H1 (cell line): Measurements from ENCODE around the gene FBXO39. TPM values are rescaled to one million over a fixed set of nuclear protein-coding genes. Genes with fewer than 3 reads are reported as not detected.

Experiments used
- ASH2L ChIP-seq: fragments of 200-600, 300-600 bp; sonication (generic); IDR thresholded peaks from one replicate; pipeline ENCODE4 v1.7.1; 2017; ENCODE audit warnings: low read length
- ATF3 ChIP-seq: IDR thresholded peaks from 2 replicates; pipeline ENCODE4 v1.6.1; 2011; ENCODE audit warnings: low read depth, mild to moderate bottlenecking, low read length; ENCODE audit not compliant: insufficient read depth
- CBX8 ChIP-seq: fragments of 300-800, 300-1000 bp; sonication (generic); IDR thresholded peaks from 2 replicates; pipeline ENCODE4 v1.7.1; 2016; ENCODE audit warnings: low read depth, low read length, borderline replicate concordance
- CEBPB ChIP-seq: IDR thresholded peaks from 2 replicates; pipeline ENCODE4 v1.6.1; 2012; ENCODE audit warnings: low read depth, low read length
- CHD1 ChIP-seq: IDR thresholded peaks from 2 replicates; pipeline ENCODE4 v1.6.1; 2012; ENCODE audit warnings: low read depth, low read length, improper control_type of control experiment
- CREB1 ChIP-seq: IDR thresholded peaks from 2 replicates; pipeline ENCODE4 v1.6.1; 2012; ENCODE audit warnings: inconsistent platforms
- CTBP2 ChIP-seq: IDR thresholded peaks from 2 replicates; pipeline ENCODE4 v1.7.0; 2011; ENCODE audit warnings: borderline replicate concordance, mild to moderate bottlenecking, moderate library complexity, mixed read lengths, low read length; ENCODE audit not compliant: insufficient read depth, insufficient read length
- E2F6 ChIP-seq: IDR thresholded peaks from 2 replicates; pipeline ENCODE4 v1.6.1; 2012; ENCODE audit warnings: inconsistent platforms
- GTF2F1 ChIP-seq: IDR thresholded peaks from 2 replicates; pipeline ENCODE4 v1.6.1; 2012; ENCODE audit warnings: low read depth, low read length, improper control_type of control experiment, borderline replicate concordance
- JUND ChIP-seq: IDR thresholded peaks from 2 replicates; pipeline ENCODE4 v1.6.1; 2011; ENCODE audit warnings: mild to moderate bottlenecking, improper control_type of control experiment, low read length
- KDM1A ChIP-seq: fragments of 200-600, 300-600 bp; sonication (generic); IDR thresholded peaks from 2 replicates; pipeline ENCODE4 v1.7.1; 2016; ENCODE audit warnings: mild to moderate bottlenecking, low read length, borderline replicate concordance
- POU5F1 ChIP-seq: IDR thresholded peaks from 2 replicates; pipeline ENCODE4 v1.6.1; 2011; ENCODE audit warnings: low read depth, mild to moderate bottlenecking, low read length, moderate library complexity
- RAD21 ChIP-seq, 2 experiments: IDR thresholded peaks in 1 of 2; conservative IDR thresholded peaks in 1 of 2; 2 replicates each; pipeline ENCODE4 v1.6.1; 2011; ENCODE audit warnings: low read depth in 2 of 2, low read length in 2 of 2, improper control_type of control experiment in 1 of 2, inconsistent platforms in 1 of 2, mild to moderate bottlenecking in 1 of 2, moderate library complexity in 1 of 2
- RBBP5 ChIP-seq: IDR thresholded peaks from 2 replicates; pipeline ENCODE4 v1.7.1; 2012; ENCODE audit warnings: low read depth, mild to moderate bottlenecking, inconsistent platforms, low read length, moderate library complexity, borderline replicate concordance
- RFX5 ChIP-seq: IDR thresholded peaks from 2 replicates; pipeline ENCODE4 v1.6.1; 2011; ENCODE audit warnings: low read depth, low read length, improper control_type of control experiment, borderline replicate concordance
- SIRT6 ChIP-seq: IDR thresholded peaks from one replicate; pipeline ENCODE4 v1.7.1; 2012; ENCODE audit warnings: low read length, inconsistent platforms
- SP1 ChIP-seq: IDR thresholded peaks from 2 replicates; pipeline ENCODE4 v1.6.1; 2011; ENCODE audit warnings: low read depth, low read length
- SUZ12 ChIP-seq: fragments of 200-600 bp; sonication (generic); IDR thresholded peaks from 2 replicates; pipeline ENCODE4 v1.6.1; 2012; ENCODE audit warnings: mild to moderate bottlenecking, inconsistent platforms, low read length, moderate library complexity, mixed read lengths
- TAF7 ChIP-seq: optimal IDR thresholded peaks from 2 replicates; pipeline ENCODE3; 2011; ENCODE audit warnings: low read depth, mild to moderate bottlenecking, inconsistent platforms, low read length, moderate library complexity, borderline replicate concordance
- TEAD4 ChIP-seq: IDR thresholded peaks from 2 replicates; pipeline ENCODE4 v1.6.1; 2012; ENCODE audit warnings: low read depth, low read length, inconsistent platforms, mixed read lengths
- polyA plus RNA-seq, 7 experiments: library from polyadenylated mRNA; depleted of rRNA in 3 of 7; stranded (reverse) in 5 of 7; unstranded in 2 of 7; fragments of >200 nt in 5 of 7; fragments of 200-250 nt in 2 of 7; gene quantifications; 1 replicate in 5 of 7; 2 replicates in 1 of 7; 4 replicates in 1 of 7; pipeline versions ENCODE4 v1.2.1 to v1.2.3, GENCODE V29; 2011 to 2013; ENCODE audit warnings: missing spikeins in 2 of 7, mixed read lengths in 2 of 7
- total RNA-seq: library from RNA; stranded (reverse); fragmentation: NEBNext Ultra II Directional; extraction: Animal tissue kit (Norgen Biotek cat#: 25700); gene quantifications from 2 replicates; pipeline ENCODE4 v1.2.1, GENCODE V29; 2021

FBXO39 gene
- total and polyA plus RNA-seq, 2 of the 8 experiments (the other 6 are each of a cell fraction or from before 2014, with no cell fraction given), result 0.12 to 0.22 TPM

- no peak for TF ChIP-seq RAD21 (IDR thresholded peaks at IDR 0.05 in 1 of 2, conservative IDR thresholded peaks at IDR 0.05 in 1 of 2; ENCODE audit: low read depth in 2 of 2, low read length in 2 of 2)
- TF ChIP-seq ASH2L, result no peak
- TF ChIP-seq CEBPB, result no peak
- no peak for TF ChIP-seq GTF2F1
- TF ChIP-seq POU5F1, result no peak
- no peak for TF ChIP-seq SIRT6
- no peak for TF ChIP-seq ATF3
- TF ChIP-seq CHD1, result no peak
- no peak for TF ChIP-seq KDM1A
- no peak for TF ChIP-seq CREB1
- peak; percentile 71 for TF ChIP-seq SUZ12
- no peak for TF ChIP-seq TEAD4
- TF ChIP-seq RBBP5, result no peak
- TF ChIP-seq TAF7, result no peak
- no peak for TF ChIP-seq JUND
- peak; percentile 88 for TF ChIP-seq E2F6
- no peak for TF ChIP-seq CTBP2
- no peak for TF ChIP-seq RFX5
- peak; percentile 46; the same call in 1 of the 2 replicates for TF ChIP-seq SP1
- TF ChIP-seq CBX8, result no peak
These were observed at the start of gene FBXO39 (continued) for GRCh38 chr17:6775871-6776405.
